PC-3 (cell line): Measurements from ENCODE around the gene SRSF8.

Experiments
- CTCF ChIP-seq: fragments of 300-600 bp; sonication (generic); conservative IDR thresholded peaks from 2 replicates; pipeline ENCODE4 v1.5.1; 2017; ENCODE audit warnings: antibody characterized with exemption, low read depth, mild to moderate bottlenecking, low read length
- EZH2 ChIP-seq: fragments of 300-600 bp; sonication (generic); IDR thresholded peaks from one replicate; pipeline ENCODE4 v1.6.1; 2017; ENCODE audit warnings: antibody characterized with exemption, mild to moderate bottlenecking, low read length; ENCODE audit not compliant: unreplicated experiment

- TF ChIP-seq CTCF (no peak), EZH2 (no peak)
These were observed 11.3 kb upstream of the SRSF8 start for GRCh38 chr11:95055283-95055897.
